Panc1 (cell line): ENCODE data around the gene IL4. TPM values are rescaled to one million over a fixed set of nuclear protein-coding genes. Genes with fewer than 3 reads are reported as not detected.

ENCODE experiments used
- ATAC-seq: fragments of 200-7000 bp; cut with Tn5 transposase; 2 replicates; pipeline ENCODE4 v1.9.1; 2020; ENCODE audit warnings: mild to moderate bottlenecking, moderate library complexity
- BruUV-seq: library from RNA; stranded (reverse); fragments of 400-500 nt; replicated peaks from 2 replicates; lab custom pipeline; 2021; lab: Mats Ljungman, UMichigan
- CTCF ChIA-PET: fragments of 300-600 bp; sonication (Branson Sonifier 250); formaldehyde crosslinking; loops from one replicate; lab custom pipeline; 2022; ENCODE audit warnings: antibody characterized with exemption; lab: Charles Lee
- POLR2A ChIA-PET: fragments of 300-600 bp; sonication (Branson Sonifier 250); formaldehyde crosslinking; loops from one replicate; lab custom pipeline; 2022; ENCODE audit warnings: antibody characterized with exemption; lab: Charles Lee
- DNase-seq: peaks from one replicate; pipeline ENCODE4 v3.0.0-alpha.2; 2010; ENCODE audit warnings: low read depth, low spot score
- H3K27ac ChIP-seq: 2 replicates; pipeline ENCODE4 v1.5.1; 2011; ENCODE audit warnings: mild to moderate bottlenecking, low read length, inconsistent platforms
- H3K27me3 ChIP-seq: fragments of 200-500 bp; sonication (Bioruptor generic); 2 replicates; pipeline ENCODE4 v1.6.0; 2014; ENCODE audit warnings: low read length, inconsistent platforms; ENCODE audit not compliant: control insufficient read depth, insufficient read depth
- H3K36me3 ChIP-seq: fragments of 200-500 bp; sonication (Bioruptor generic); 2 replicates; pipeline ENCODE4 v1.5.1; 2014; ENCODE audit warnings: inconsistent platforms, mild to moderate bottlenecking, low read length, moderate library complexity; ENCODE audit not compliant: control insufficient read depth, insufficient read depth
- H3K4me1 ChIP-seq: 2 replicates; pipeline ENCODE4 v1.5.1; 2011; ENCODE audit warnings: inconsistent platforms, mild to moderate bottlenecking, low read length, moderate library complexity; ENCODE audit not compliant: control insufficient read depth, insufficient read depth
- H3K4me3 ChIP-seq, 2 experiments: 2 replicates each; pipeline ENCODE4 v1.5.1; 2011 to 2012; ENCODE audit warnings: low read depth in 2 of 2, low read length in 2 of 2, mild to moderate bottlenecking in 2 of 2, inconsistent platforms in 1 of 2, moderate library complexity in 1 of 2
- H3K9me3 ChIP-seq: fragments of 200-500 bp; sonication (Bioruptor generic); 2 replicates; pipeline ENCODE4 v1.5.1; 2014; ENCODE audit warnings: low read depth, mild to moderate bottlenecking, inconsistent platforms, low read length, moderate library complexity; ENCODE audit not compliant: control insufficient read depth, insufficient read depth
- POLR2AphosphoS5 ChIP-seq: IDR thresholded peaks from 2 replicates; pipeline ENCODE4 v1.6.1; 2012; ENCODE audit warnings: mild to moderate bottlenecking, low read depth, low read length, moderate library complexity
- SIN3A ChIP-seq: IDR thresholded peaks from 2 replicates; pipeline ENCODE4 v1.6.1; 2012; ENCODE audit warnings: low read depth, mild to moderate bottlenecking, low read length, moderate library complexity, borderline replicate concordance; ENCODE audit not compliant: insufficient read depth
- TCF7L2 ChIP-seq: IDR thresholded peaks from 2 replicates; pipeline ENCODE4 v1.6.1; 2011; ENCODE audit warnings: mild to moderate bottlenecking, low read depth, low read length, inconsistent platforms
- in situ Hi-C: cut with HindIII; loops from 2 replicates; pipeline ENCODE4 v1.10.0; 2016; ENCODE audit warnings: low sequenced_read_pairs, low pct_unique_long_range_greater_than_20kb
- intact Hi-C: fragments of 100-400 bp; cut with micrococcal nuclease; formaldehyde crosslinking; loops from one replicate; pipeline ENCODE4 v1.10.0; 2022; ENCODE audit not compliant: unreplicated experiment
- total RNA-seq: library from RNA; stranded (reverse); gene quantifications from one replicate; pipeline ENCODE4 v1.2.1, GENCODE V29; 2021; ENCODE audit not compliant: unreplicated experiment
- TF ChIP-seq, protein P1 (sequence below): fragments of 450-650 bp; IDR thresholded peaks from 2 replicates; pipeline ENCODE4 v1.5.1; 2017; ENCODE audit warnings: mild to moderate bottlenecking
- TF ChIP-seq, protein P2 (sequence below), 2 experiments: IDR thresholded peaks; 2 replicates each; pipeline ENCODE4 v1.6.1; 2011 to 2012; ENCODE audit warnings: low read depth in 2 of 2, control low read depth in 1 of 2, low read length in 1 of 2, mild to moderate bottlenecking in 1 of 2, moderate library complexity in 1 of 2; ENCODE audit not compliant: insufficient read depth in 1 of 2

IL4 gene
- total RNA-seq, 1 experiment from 2014 or later, result not detected

DNA sequence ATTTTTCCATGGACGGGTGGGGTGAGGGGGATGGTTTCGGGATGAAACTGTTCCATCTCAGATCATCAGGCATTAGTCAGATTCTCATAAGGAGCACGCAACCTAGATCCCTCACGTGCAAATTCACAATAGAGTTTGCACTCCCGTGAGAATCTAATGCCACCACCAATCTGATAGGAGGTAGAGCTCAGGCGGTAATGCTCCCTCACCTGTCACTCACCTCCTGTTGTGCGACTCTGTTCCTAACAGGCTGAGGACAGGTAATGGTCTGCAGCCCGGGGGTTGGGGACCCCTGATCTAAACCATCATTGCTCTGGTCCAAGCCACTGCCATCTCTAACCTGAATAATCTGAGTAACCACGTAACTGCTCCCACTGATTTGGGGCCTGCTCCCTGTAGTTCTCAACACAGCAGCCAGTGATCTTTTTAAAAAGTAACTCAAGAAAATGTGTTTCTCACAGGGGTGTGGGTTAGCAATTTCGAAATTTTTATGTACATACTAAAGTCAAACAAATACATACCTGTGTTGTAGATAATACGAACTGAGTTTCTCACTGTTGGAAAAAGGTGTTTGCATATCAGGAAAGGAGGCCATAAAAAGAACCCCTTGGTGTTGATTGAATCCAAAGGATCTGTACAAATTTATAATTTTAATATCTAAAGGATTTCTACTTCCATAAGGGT, 27.1 kb upstream of the IL4 start:
- BruUV-seq, result no TSS peak
- no peaks in the 10 kb centered on the region for H3K4me1 ChIP-seq
- H3K4me3 ChIP-seq, result no peak overlapping the region
- in situ Hi-C loops (no loop called here), intact Hi-C loops (no loop called here)
- no peaks in the 10 kb centered on the region for H3K9me3 ChIP-seq
- POLR2A ChIA-PET, result interaction anchor here (0.6 kb wide), 1 partner anchor 172 kb away, joined by 16 read pairs; no protein-coding TSS in a partner anchor
- DNase-seq (no peak), ATAC-seq (no peak)
- H3K36me3 ChIP-seq, result peaks cover 4% of the 10 kb centered on the region; the same call in 1 of the 2 replicates
- no peak overlapping the region for H3K27ac ChIP-seq
- TF ChIP-seq TCF7L2 (no peak), POLR2AphosphoS5 (no peak), SIN3A (no peak)
- TF ChIP-seq, protein P1, sequence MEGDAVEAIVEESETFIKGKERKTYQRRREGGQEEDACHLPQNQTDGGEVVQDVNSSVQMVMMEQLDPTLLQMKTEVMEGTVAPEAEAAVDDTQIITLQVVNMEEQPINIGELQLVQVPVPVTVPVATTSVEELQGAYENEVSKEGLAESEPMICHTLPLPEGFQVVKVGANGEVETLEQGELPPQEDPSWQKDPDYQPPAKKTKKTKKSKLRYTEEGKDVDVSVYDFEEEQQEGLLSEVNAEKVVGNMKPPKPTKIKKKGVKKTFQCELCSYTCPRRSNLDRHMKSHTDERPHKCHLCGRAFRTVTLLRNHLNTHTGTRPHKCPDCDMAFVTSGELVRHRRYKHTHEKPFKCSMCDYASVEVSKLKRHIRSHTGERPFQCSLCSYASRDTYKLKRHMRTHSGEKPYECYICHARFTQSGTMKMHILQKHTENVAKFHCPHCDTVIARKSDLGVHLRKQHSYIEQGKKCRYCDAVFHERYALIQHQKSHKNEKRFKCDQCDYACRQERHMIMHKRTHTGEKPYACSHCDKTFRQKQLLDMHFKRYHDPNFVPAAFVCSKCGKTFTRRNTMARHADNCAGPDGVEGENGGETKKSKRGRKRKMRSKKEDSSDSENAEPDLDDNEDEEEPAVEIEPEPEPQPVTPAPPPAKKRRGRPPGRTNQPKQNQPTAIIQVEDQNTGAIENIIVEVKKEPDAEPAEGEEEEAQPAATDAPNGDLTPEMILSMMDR, result no peak
- TF ChIP-seq, protein P2, sequence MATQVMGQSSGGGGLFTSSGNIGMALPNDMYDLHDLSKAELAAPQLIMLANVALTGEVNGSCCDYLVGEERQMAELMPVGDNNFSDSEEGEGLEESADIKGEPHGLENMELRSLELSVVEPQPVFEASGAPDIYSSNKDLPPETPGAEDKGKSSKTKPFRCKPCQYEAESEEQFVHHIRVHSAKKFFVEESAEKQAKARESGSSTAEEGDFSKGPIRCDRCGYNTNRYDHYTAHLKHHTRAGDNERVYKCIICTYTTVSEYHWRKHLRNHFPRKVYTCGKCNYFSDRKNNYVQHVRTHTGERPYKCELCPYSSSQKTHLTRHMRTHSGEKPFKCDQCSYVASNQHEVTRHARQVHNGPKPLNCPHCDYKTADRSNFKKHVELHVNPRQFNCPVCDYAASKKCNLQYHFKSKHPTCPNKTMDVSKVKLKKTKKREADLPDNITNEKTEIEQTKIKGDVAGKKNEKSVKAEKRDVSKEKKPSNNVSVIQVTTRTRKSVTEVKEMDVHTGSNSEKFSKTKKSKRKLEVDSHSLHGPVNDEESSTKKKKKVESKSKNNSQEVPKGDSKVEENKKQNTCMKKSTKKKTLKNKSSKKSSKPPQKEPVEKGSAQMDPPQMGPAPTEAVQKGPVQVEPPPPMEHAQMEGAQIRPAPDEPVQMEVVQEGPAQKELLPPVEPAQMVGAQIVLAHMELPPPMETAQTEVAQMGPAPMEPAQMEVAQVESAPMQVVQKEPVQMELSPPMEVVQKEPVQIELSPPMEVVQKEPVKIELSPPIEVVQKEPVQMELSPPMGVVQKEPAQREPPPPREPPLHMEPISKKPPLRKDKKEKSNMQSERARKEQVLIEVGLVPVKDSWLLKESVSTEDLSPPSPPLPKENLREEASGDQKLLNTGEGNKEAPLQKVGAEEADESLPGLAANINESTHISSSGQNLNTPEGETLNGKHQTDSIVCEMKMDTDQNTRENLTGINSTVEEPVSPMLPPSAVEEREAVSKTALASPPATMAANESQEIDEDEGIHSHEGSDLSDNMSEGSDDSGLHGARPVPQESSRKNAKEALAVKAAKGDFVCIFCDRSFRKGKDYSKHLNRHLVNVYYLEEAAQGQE (IDR thresholded peaks at IDR 0.05; ENCODE audit: insufficient read depth in 1 of 2, low read depth in 2 of 2, low read length in 1 of 2), result no peak
- CTCF ChIA-PET, result no interaction called here
- H3K27me3 ChIP-seq, result no peaks in the 10 kb centered on the region

DNA sequence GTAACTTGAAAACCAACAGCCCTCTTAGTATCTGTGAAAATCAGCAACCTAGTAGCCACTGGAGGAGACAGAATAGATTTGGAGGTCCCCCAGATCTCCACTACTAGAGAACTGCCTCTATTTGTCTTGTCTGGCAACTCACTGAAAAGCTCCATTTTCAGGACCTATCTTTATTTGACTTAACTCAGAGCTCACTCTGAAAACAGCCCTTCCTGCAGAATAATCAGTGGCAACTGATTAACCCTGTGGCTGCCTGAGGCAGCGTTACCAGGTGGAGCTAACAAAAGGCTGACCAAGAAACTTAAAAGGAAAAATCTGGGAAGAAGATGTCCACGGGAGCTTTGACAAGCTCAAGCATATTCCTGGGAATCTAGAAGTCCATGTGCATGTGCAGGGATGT, 26.3 kb upstream of the IL4 start:
- TF ChIP-seq SIN3A (no peak), POLR2AphosphoS5 (no peak)
- TF ChIP-seq, protein P2 (IDR thresholded peaks at IDR 0.05; ENCODE audit: insufficient read depth in 1 of 2, low read depth in 2 of 2, low read length in 1 of 2), result no peak
- TF ChIP-seq, protein P1, result no peak; the same call in 1 of the 2 replicates
- in situ Hi-C loops, result no loop called here
- Histone ChIP-seq H3K27ac (no peak overlapping the region), H3K4me1 (no peaks in the 10 kb centered on the region), H3K27me3 (no peaks in the 10 kb centered on the region), H3K36me3 (0 out of 2 replicates have a peak, but pooled peaks cover 3% of the 10 kb centered on the region), H3K4me3 (no peak overlapping the region), H3K9me3 (no peaks in the 10 kb centered on the region)
- intact Hi-C loops, result no loop called here
- no TSS peak for BruUV-seq
- ChIA-PET CTCF (no interaction called here), POLR2A (interaction anchor here (0.5 kb wide), 1 partner anchor 9 kb away, joined by 9 read pairs; no protein-coding TSS in a partner anchor)
- no peak for ATAC-seq
- DNase-seq, result no peak
